Thymus (tissue), 14 donors: ENCODE data around the gene RANBP9. TPM values are rescaled to one million over a fixed set of nuclear protein-coding genes. Genes with fewer than 3 reads are reported as not detected.

Experiments
- DNase-seq, 9 donors: peaks; one replicate each; pipeline ENCODE4 v3.0.0-alpha.2; 2013; ENCODE audit warnings: low spot score in 9 of 9, low read depth in 6 of 9, missing footprints in 1 of 9
- H3K27ac ChIP-seq, 2 donors: one replicate each; pipeline ENCODE4 v1.5.1; 2013; ENCODE audit warnings: control low read depth in 1 of 2, low read depth in 1 of 2, low read length in 1 of 2, mild to moderate bottlenecking in 1 of 2, moderate library complexity in 1 of 2
- H3K27me3 ChIP-seq, 2 donors: one replicate each; pipeline ENCODE4 v1.5.1; 2013; ENCODE audit warnings: low read length in 1 of 2; ENCODE audit not compliant: control insufficient read depth in 2 of 2, insufficient read depth in 1 of 2
- H3K36me3 ChIP-seq, 2 donors: one replicate each; pipeline ENCODE4 v1.5.1; 2013; ENCODE audit warnings: low read length in 1 of 2, mild to moderate bottlenecking in 1 of 2, moderate library complexity in 1 of 2; ENCODE audit not compliant: control insufficient read depth in 2 of 2, insufficient read depth in 2 of 2
- H3K4me1 ChIP-seq, 2 donors: one replicate each; pipeline ENCODE4 v1.5.1; 2013; ENCODE audit warnings: low read length in 2 of 2; ENCODE audit not compliant: control insufficient read depth in 2 of 2, insufficient read depth in 2 of 2
- H3K4me3 ChIP-seq, 2 donors: one replicate each; pipeline ENCODE4 v1.5.1; 2013; ENCODE audit warnings: low read length in 2 of 2, control low read depth in 1 of 2, mild to moderate bottlenecking in 1 of 2
- H3K9me3 ChIP-seq, 2 donors: one replicate each; pipeline ENCODE4 v1.5.1; 2013; ENCODE audit warnings: low read length in 1 of 2, mild to moderate bottlenecking in 1 of 2; ENCODE audit not compliant: control insufficient read depth in 2 of 2, insufficient read depth in 1 of 2
- WGBS: extraction: QIAGEN DNeasy Blood & Tissue Kit; methylation state at CpG from one replicate; pipeline ENCODE4 v1.1.7; 2013; 5-methylcytosine and 5-hydroxymethylcytosine counted together
- long read RNA-seq, 10 donors: transcript quantifications; one replicate each; lab custom pipeline, GENCODE V29; 2026
- polyA plus RNA-seq: library from polyadenylated mRNA; stranded (reverse); fragments of 200-250 nt; gene quantifications from one replicate; pipeline ENCODE4 v1.2.3, GENCODE V29; 2013
- total RNA-seq: library from RNA; stranded (reverse); fragments of 120-200 nt; gene quantifications from one replicate; pipeline ENCODE4 v1.2.4, GENCODE V29; 2013
- donor health status: healthy.

Gene RANBP9
- 23.4 TPM for total RNA-seq
- 37.9 TPM for polyA plus RNA-seq
- long read RNA-seq, donor 1, partial matches to known transcripts, result 0 of 1 reads
- long read RNA-seq, donor 1, other reads (novel, unspliced or antisense), result 0 of 1 reads
- long read RNA-seq, donor 2, result 0 reads
- long read RNA-seq, donor 3, partial matches to known transcripts, result 0 of 5 reads
- long read RNA-seq, donor 3, other reads (novel, unspliced or antisense), result 0 of 5 reads
- long read RNA-seq, donor 4, partial matches to known transcripts, result 0 of 1 reads
- long read RNA-seq, donor 4, other reads (novel, unspliced or antisense), result 0 of 1 reads
- long read RNA-seq, donor 5, transcript RANBP9-201 (14 exons, 3,113 nt), result major isoform, 6 of 12 reads
- long read RNA-seq, donor 5, transcript RANBP9-202 (3 exons, 658 nt), result major isoform, 6 of 12 reads
- long read RNA-seq, donor 5, partial matches to known transcripts, result 0 of 12 reads
- long read RNA-seq, donor 5, other reads (novel, unspliced or antisense), result 0 of 12 reads
- long read RNA-seq, donor 6, partial matches to known transcripts, result 0 of 6 reads
- long read RNA-seq, donor 6, other reads (novel, unspliced or antisense), result 0 of 6 reads
- long read RNA-seq, donor 7, partial matches to known transcripts, result 0 of 3 reads
- long read RNA-seq, donor 7, other reads (novel, unspliced or antisense), result 0 of 3 reads
- long read RNA-seq, donor 8, partial matches to known transcripts, result 0 of 3 reads
- long read RNA-seq, donor 8, other reads (novel, unspliced or antisense), result 0 of 3 reads
- long read RNA-seq, donor 9, partial matches to known transcripts, result 0 of 3 reads
- long read RNA-seq, donor 9, other reads (novel, unspliced or antisense), result 0 of 3 reads
- long read RNA-seq, donor 10, transcript RANBP9-201 (14 exons, 3,113 nt), result major isoform, 5 of 7 reads
- long read RNA-seq, donor 10, partial matches to known transcripts, result 0 of 7 reads
- long read RNA-seq, donor 10, other reads (novel, unspliced or antisense), result 0 of 7 reads

DNA sequence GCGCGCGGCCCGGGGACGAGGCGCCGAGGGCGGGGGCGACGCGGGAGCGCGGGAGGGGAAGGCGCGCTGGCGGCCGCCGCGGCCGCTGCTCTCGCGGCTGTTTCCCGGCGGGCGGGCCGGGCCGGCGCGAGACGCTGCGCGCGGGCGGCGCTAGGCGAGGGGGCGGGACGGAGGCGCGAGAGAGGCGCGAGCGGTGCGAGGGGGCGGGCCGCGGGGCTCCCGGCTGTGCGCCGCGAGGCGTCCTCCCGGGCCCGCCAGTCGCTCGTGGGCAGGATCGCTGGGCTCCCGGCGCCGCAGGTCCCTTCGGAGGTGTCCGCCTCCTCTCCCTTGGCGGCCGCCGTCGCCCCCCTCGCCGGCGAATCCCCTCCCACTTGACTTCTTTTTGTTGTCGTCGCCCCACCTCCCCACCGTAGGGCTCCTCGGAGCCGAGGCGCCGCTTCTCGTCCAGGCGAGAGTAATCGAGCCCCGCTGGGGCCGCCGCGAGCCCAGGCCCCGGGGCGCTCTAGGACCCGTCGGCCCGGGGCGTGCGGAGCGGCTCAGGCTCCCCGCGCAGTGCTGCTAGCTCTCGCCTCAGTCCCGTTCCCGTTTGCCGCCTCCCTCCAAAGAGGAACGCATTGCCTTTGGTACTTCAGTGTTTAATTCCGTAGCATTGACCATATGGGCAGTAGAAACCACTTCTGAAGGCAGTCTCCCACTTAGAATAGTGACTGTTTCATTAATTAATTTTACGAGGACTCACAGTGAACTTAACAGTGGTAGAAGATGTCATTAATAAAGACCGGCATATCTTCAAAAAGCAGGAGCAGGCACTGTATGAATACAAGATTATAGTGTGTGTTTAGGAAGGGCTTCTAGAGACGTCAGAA is at the start of gene RANBP9:
Gene RANBP9, minus strand, starts transcription at position 103 of the 866 bp plus-strand sequence. CDS start 330 bp downstream, outside the sequence.
- H3K9me3 ChIP-seq, result peaks cover 0 to 6% of the 10 kb centered on the region in 2 donors
- WGBS, result under 1% methylated on average over 102 of the region's 102 CpGs
- no peaks in the 10 kb centered on the region for H3K27me3 ChIP-seq
- DNase-seq, result peak in 8 of 9 donors; percentile 63 to 94 (median 83)
- peak within 1 kb of the TSS; percentile 83 to 87 for H3K4me3 ChIP-seq
- H3K4me1 ChIP-seq, result peaks cover 7 to 10% of the 10 kb centered on the region in 2 donors
- H3K27ac ChIP-seq, result peak within 1 kb of the TSS; percentile 94 to 96
- no peaks in the 10 kb centered on the region for H3K36me3 ChIP-seq

DNA sequence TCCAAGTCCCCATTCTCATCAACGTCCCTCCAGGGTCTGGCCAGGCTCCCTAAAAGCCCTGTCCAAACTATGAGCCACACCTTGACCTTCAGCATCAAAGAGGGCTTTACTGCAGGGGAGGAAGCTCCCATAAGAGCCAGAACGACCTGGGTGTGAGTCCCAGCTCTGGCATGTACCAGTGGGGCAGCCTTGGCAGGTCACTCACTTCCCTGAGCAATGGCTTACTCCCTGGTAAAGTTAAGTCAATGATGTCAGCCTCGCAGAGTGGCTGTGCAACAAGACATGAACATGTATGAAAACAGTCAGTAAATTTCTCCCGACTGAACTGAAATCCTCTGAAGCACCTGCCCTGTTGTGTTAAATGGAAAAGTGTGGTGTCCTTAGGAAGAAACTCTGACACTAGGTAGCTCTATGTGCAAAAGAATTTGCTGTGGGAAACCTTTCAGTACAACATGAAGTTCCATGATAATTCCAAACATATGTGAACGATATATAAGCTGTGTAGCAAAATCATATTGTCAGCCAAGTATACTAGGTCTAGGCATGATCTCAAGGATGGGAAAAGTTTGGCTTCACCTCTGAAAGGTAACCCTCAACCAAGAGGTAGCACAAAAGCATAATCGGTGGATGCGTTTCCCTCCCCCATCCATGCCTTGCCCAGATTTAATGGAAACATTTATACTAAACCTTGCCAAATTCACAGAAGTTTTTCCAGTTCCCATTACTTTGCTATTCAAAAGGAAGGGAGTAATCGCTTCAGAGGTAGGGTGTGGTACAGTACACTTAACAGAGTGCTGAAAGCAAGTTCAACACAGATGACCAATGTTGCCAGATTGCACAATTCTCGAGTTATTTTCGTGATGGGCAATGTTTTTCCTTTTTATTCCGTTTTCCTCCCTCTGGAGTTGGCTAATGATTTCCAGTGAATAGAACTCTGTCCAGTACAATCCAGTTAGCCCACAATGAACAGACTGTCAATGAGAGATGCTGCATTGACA is 49.0 kb upstream of the RANBP9 start:
- Histone ChIP-seq H3K4me3 (no peak overlapping the region), H3K27ac (no peak overlapping the region), H3K36me3 (no peaks in the 10 kb centered on the region), H3K27me3 (no peaks in the 10 kb centered on the region), H3K4me1 (peaks cover 6 to 16% of the 10 kb centered on the region in 2 donors), H3K9me3 (no peaks in the 10 kb centered on the region)
- WGBS, result 96% methylated on average over 11 of the region's 11 CpGs
- no peak for DNase-seq

DNA sequence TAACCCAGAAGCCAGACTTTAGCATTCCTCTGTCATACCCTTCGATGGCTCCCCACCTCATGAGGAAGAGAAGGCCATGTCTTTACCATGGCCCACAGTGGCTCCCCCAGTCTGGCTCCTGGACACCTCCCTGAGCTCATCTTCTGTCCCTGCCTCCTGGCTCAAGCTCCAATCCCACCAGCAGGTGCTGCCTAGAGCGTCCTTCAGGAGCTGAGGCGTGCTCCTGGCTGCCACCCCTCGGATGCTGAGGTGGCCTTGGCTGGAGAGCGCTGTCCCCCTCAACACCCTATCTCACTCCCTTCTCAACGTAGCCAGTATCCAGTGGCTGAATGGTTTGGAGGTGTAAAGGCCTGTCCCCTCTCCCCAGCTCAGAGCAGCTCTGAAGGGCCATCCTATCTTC is 47.4 kb upstream of the RANBP9 start:
- 98% methylated on average over 6 of the region's 6 CpGs for WGBS
- H3K27ac ChIP-seq, result no peak overlapping the region
- H3K4me3 ChIP-seq, result no peak overlapping the region
- H3K4me1 ChIP-seq, result peaks cover 6 to 14% of the 10 kb centered on the region in 2 donors
- no peaks in the 10 kb centered on the region for H3K36me3 ChIP-seq
- no peaks in the 10 kb centered on the region for H3K9me3 ChIP-seq
- DNase-seq, result no peak
- H3K27me3 ChIP-seq, result no peaks in the 10 kb centered on the region

DNA sequence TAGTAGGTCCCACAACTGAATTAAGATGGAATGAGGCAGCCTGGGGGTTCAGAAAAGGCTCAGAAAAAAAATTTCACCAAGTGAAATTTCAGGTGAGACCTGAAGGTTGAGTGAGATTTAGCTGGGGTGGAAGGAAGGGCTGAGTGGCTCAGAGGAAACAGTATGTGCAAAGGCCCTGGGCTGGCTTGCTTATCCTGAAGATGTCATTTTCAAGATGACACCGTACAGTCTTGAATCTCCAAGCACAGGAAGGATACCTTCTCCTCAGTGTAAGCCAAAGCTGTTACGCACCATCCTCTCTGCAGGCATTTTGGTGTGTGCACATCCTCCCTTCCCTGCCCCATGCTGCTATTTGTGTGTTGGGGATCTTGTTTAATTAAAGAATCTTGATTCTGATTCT is 43.0 kb upstream of the RANBP9 start:
- no peaks in the 10 kb centered on the region for H3K4me1 ChIP-seq
- 98% methylated on average over 2 of the region's 2 CpGs for WGBS
- H3K4me3 ChIP-seq, result no peak overlapping the region
- H3K27me3 ChIP-seq, result no peaks in the 10 kb centered on the region
- no peak overlapping the region for H3K27ac ChIP-seq
- no peak for DNase-seq
- H3K36me3 ChIP-seq, result no peaks in the 10 kb centered on the region
- H3K9me3 ChIP-seq, result no peaks in the 10 kb centered on the region

DNA sequence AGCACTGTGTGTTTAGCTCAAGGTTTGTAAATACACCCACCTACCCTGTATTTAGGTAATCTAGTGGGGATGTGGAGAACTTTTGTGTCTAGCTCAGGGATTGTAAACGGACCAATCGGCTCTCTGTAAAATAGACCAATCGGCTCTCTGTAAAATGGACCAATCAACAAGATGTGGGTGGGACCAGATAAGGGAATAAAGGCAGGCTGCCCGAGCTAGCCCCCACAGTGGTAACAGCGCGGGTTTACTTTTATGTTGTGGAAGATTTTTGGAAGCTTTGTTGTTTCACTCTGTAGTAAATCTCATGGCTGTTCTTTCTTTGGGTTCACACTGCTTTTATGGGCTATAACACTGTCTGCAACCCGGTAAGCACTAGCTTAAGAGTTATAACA is 32.1 kb upstream of the RANBP9 start:
- 93% methylated on average over 7 of the region's 7 CpGs for WGBS
- Histone ChIP-seq H3K4me3 (no peak overlapping the region), H3K4me1 (no peaks in the 10 kb centered on the region), H3K27me3 (no peaks in the 10 kb centered on the region), H3K36me3 (no peaks in the 10 kb centered on the region), H3K27ac (no peak overlapping the region), H3K9me3 (peaks cover 0 to 5% of the 10 kb centered on the region in 2 donors)
- DNase-seq, result no peak

DNA sequence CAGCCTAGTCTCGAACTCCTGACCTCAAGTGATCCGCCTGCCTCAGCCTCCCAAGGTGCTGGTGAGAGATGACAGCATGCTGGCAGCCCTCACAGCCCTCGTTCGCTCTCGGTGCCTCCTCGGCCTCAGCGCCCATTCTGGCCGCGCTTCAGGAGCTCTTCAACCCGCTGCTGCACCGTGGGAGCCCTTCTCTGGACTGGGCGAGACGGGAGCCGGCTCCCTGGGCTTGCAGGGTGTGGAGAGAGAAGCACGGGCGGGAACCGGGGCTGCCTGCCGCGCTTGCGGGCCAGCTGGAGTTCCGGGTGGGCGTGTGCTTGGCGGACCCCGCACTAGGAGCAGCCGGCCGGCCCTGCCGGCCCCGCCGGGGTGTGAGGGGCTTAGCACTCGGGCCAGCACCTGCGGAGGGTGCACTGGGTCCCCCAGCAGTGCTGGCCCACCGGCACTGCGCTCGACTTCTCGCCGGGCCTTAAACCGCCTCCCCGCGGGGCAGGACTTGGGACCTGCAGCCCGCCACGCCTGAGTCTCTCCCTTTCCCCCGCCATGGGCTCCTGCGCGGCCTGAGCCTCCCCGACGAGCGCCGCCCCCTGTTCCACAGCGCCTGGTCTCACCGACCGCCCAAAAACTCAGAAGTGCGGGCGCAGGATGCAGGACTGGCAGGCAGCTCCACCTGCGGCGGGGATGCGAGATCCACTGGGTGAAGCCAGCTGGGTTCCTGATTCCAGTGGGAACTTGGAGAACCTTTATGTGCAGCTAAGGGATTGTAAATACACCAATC is 31.5 kb upstream of the RANBP9 start:
- Histone ChIP-seq H3K9me3 (peaks cover 0 to 5% of the 10 kb centered on the region in 2 donors), H3K27me3 (no peaks in the 10 kb centered on the region), H3K4me3 (peak overlapping the region in 1 of 2 donors; percentile 11), H3K4me1 (no peaks in the 10 kb centered on the region), H3K27ac (no peak overlapping the region), H3K36me3 (no peaks in the 10 kb centered on the region)
- no peak for DNase-seq
- WGBS, result 77% methylated on average over 56 of the region's 56 CpGs

DNA sequence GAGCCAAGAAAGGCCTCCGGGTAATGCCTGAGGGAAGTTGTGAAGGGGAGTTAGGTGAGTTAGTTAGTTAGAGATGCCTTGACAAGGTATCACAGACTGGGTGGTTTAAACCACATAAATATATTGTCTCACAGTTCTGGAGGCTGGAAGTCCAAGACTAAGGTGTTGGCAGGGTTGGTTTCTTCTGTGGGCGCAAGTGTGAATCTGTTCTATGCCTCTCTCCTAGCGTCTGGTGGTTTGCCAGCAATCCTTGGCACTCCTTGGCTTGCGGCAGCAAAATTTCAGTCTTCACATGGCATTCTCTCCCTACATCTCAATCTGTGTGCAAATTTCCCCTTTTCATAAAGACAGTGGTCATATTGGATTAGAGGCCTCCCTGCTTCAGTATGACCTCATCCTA is 29.7 kb upstream of the RANBP9 start:
- WGBS, result 85% methylated on average over 4 of the region's 4 CpGs
- Histone ChIP-seq H3K27ac (no peak overlapping the region), H3K9me3 (peaks cover 0 to 5% of the 10 kb centered on the region in 2 donors), H3K36me3 (no peaks in the 10 kb centered on the region), H3K4me3 (no peak overlapping the region), H3K4me1 (no peaks in the 10 kb centered on the region), H3K27me3 (no peaks in the 10 kb centered on the region)
- no peak for DNase-seq
